Measurements from ENCODE around the gene PHETA1. TPM values are rescaled to one million over a fixed set of nuclear protein-coding genes. Genes with fewer than 3 reads are reported as not detected.
A peak's percentile ranks its signal among the peaks of the same experiment; 100 is the strongest.
"Not testable (repeated sequence)": the region's sequence is repeated elsewhere in the genome, so short reads cannot be mapped to it uniquely, and the experiment has no call there.

Gene PHETA1
- total RNA-seq, 2 donors from 2014 or later, result 1.1 to 1.2 TPM

- H3K4me3 Mint-ChIP-seq, result peak overlapping the region; percentile 92
- ATAC-seq (replicated peaks), result no peak
- H3K9me3 Mint-ChIP-seq, result no peaks in the 10 kb centered on the region
- peaks cover 5% of the 10 kb centered on the region for H3K36me3 Mint-ChIP-seq (ENCODE audit: low read depth)
- peaks cover 49% of the 10 kb centered on the region for H3K4me1 Mint-ChIP-seq
- H3K27ac Mint-ChIP-seq, result peak overlapping the region; percentile 50
- no peaks in the 10 kb centered on the region for H3K27me3 Mint-ChIP-seq
Observed at GRCh38 chr12:111408686-111409402, 39.9 kb upstream of the PHETA1 start.

- H3K9me3 Mint-ChIP-seq, result no peaks in the 10 kb centered on the region
- no peak for ATAC-seq (replicated peaks)
- H3K4me1 Mint-ChIP-seq, result peaks cover 47% of the 10 kb centered on the region
- H3K27me3 Mint-ChIP-seq, result no peaks in the 10 kb centered on the region
- H3K4me3 Mint-ChIP-seq, result peak overlapping the region; percentile 92
- peaks cover 5% of the 10 kb centered on the region for H3K36me3 Mint-ChIP-seq (ENCODE audit: low read depth)
- H3K27ac Mint-ChIP-seq, result peak overlapping the region; percentile 50
Observed at GRCh38 chr12:111408116-111408440, 39.2 kb upstream of the PHETA1 start.

GRCh38 chr12:111407377-111408115 is 38.7 kb upstream of the PHETA1 start:
- Mint-ChIP-seq H3K9me3 (no peaks in the 10 kb centered on the region), H3K4me3 (peak overlapping the region; percentile 92), H3K4me1 (peaks cover 47% of the 10 kb centered on the region), H3K27me3 (no peaks in the 10 kb centered on the region), H3K36me3 (ENCODE audit: low read depth) (peaks cover 5% of the 10 kb centered on the region), H3K27ac (peak overlapping the region; percentile 82)
- ATAC-seq (replicated peaks), result no peak

GRCh38 chr12:111406474-111407376 is 37.8 kb upstream of the PHETA1 start:
- Mint-ChIP-seq H3K4me1 (peaks cover 41% of the 10 kb centered on the region), H3K36me3 (ENCODE audit: low read depth) (peaks cover 5% of the 10 kb centered on the region), H3K27ac (peak overlapping the region; percentile 82), H3K9me3 (no peaks in the 10 kb centered on the region), H3K4me3 (peak overlapping the region; percentile 92), H3K27me3 (no peaks in the 10 kb centered on the region)
- peak; percentile 6 for ATAC-seq (replicated peaks)

GRCh38 chr12:111405859-111406473 is 37.1 kb upstream of the PHETA1 start, which contains the start of gene SH2B3:
TSS of gene SH2B3 (plus strand) at chr12:111405923. CDS start at chr12:111418146, 12,223 bp downstream.
- H3K36me3 Mint-ChIP-seq (ENCODE audit: low read depth), result peaks cover 5% of the 10 kb centered on the region

GRCh38 chr12:111405149-111405858 is 36.4 kb upstream of the PHETA1 start:
- H3K4me1 Mint-ChIP-seq, result peaks cover 41% of the 10 kb centered on the region
- peaks cover 5% of the 10 kb centered on the region for H3K36me3 Mint-ChIP-seq (ENCODE audit: low read depth)

More at GRCh38 chr12:111405859-111406473, 37.1 kb upstream of the PHETA1 start, which contains the start of gene SH2B3:
- H3K9me3 Mint-ChIP-seq, result no peaks in the 10 kb centered on the region
- H3K4me1 Mint-ChIP-seq, result peaks cover 41% of the 10 kb centered on the region
- peak within 1 kb of the TSS; percentile 92 for H3K4me3 Mint-ChIP-seq
- ATAC-seq (replicated peaks), result peak; percentile 44
- H3K27ac Mint-ChIP-seq, result peak within 1 kb of the TSS; percentile 82
- H3K27me3 Mint-ChIP-seq, result no peaks in the 10 kb centered on the region

GRCh38 chr12:111404362-111405148 is 35.7 kb upstream of the PHETA1 start:
- Mint-ChIP-seq H3K36me3 (ENCODE audit: low read depth) (peaks cover 5% of the 10 kb centered on the region), H3K27ac (peak overlapping the region; percentile 79), H3K4me3 (peak overlapping the region; percentile 79), H3K9me3 (peaks cover 2% of the 10 kb centered on the region), H3K27me3 (peaks cover 3% of the 10 kb centered on the region), H3K4me1 (peaks cover 43% of the 10 kb centered on the region)
- peak; percentile 20 for ATAC-seq (replicated peaks)

More at GRCh38 chr12:111405149-111405858, 36.4 kb upstream of the PHETA1 start:
- Mint-ChIP-seq H3K4me3 (peak overlapping the region; percentile 79), H3K27ac (peak overlapping the region; percentile 79), H3K9me3 (no peaks in the 10 kb centered on the region), H3K27me3 (peaks cover 1% of the 10 kb centered on the region)
- peak; percentile 67 for ATAC-seq (replicated peaks)

GRCh38 chr12:111402490-111402824 is 33.6 kb upstream of the PHETA1 start:
- not testable (repeated sequence) for H3K36me3 Mint-ChIP-seq (ENCODE audit: low read depth); H3K9me3 Mint-ChIP-seq; H3K27ac Mint-ChIP-seq; H3K27me3 Mint-ChIP-seq; ATAC-seq (replicated peaks)
- peak overlapping the region; percentile 79 for H3K4me3 Mint-ChIP-seq
- H3K4me1 Mint-ChIP-seq, result peaks cover 37% of the 10 kb centered on the region

GRCh38 chr12:111401167-111401605 is 32.3 kb upstream of the PHETA1 start:
- no peak overlapping the region for H3K27ac Mint-ChIP-seq
- peaks cover 3% of the 10 kb centered on the region for H3K27me3 Mint-ChIP-seq
- H3K9me3 Mint-ChIP-seq, result peaks cover 3% of the 10 kb centered on the region
- H3K36me3 Mint-ChIP-seq (ENCODE audit: low read depth), result peaks cover 5% of the 10 kb centered on the region
- H3K4me1 Mint-ChIP-seq, result peaks cover 37% of the 10 kb centered on the region
- no peak overlapping the region for H3K4me3 Mint-ChIP-seq
- no peak for ATAC-seq (replicated peaks)

- H3K36me3 Mint-ChIP-seq (ENCODE audit: low read depth); ATAC-seq (replicated peaks); H3K27me3 Mint-ChIP-seq; H3K9me3 Mint-ChIP-seq: not testable (repeated sequence)
- Mint-ChIP-seq H3K4me1 (peaks cover 37% of the 10 kb centered on the region), H3K27ac (peak overlapping the region; percentile 90), H3K4me3 (peak overlapping the region; percentile 73)
Observed at GRCh38 chr12:111399741-111400404, 31.0 kb upstream of the PHETA1 start.

GRCh38 chr12:111398530-111398929 is 29.6 kb upstream of the PHETA1 start:
- Mint-ChIP-seq H3K27me3 (peaks cover 3% of the 10 kb centered on the region), H3K4me1 (peaks cover 25% of the 10 kb centered on the region), H3K36me3 (ENCODE audit: low read depth) (no peaks in the 10 kb centered on the region), H3K27ac (no peak overlapping the region), H3K9me3 (peaks cover 3% of the 10 kb centered on the region), H3K4me3 (no peak overlapping the region)
- ATAC-seq (replicated peaks), result no peak

GRCh38 chr12:111396726-111397445 is 28.0 kb upstream of the PHETA1 start:
- peaks cover 17% of the 10 kb centered on the region for H3K4me1 Mint-ChIP-seq
- peaks cover 3% of the 10 kb centered on the region for H3K9me3 Mint-ChIP-seq
- H3K4me3 Mint-ChIP-seq, result peak overlapping the region; percentile 76
- no peaks in the 10 kb centered on the region for H3K36me3 Mint-ChIP-seq (ENCODE audit: low read depth)
- H3K27ac Mint-ChIP-seq, result peak overlapping the region; percentile 81
- ATAC-seq (replicated peaks), result peak; percentile 79
- peaks cover 3% of the 10 kb centered on the region for H3K27me3 Mint-ChIP-seq
